Activated CD4-positive, alpha-beta T cell treated with anti-CD3 and anti-CD28 coated beads for 36 hours (primary cell): ENCODE results near the gene ARHGEF28. TPM values are rescaled to one million over a fixed set of nuclear protein-coding genes. Genes with fewer than 3 reads are reported as not detected.

Source experiments
- ATAC-seq: fragments of 200-7000 bp; cut with Tn5 transposase; one replicate; pipeline ENCODE4 v1.10.0; 2021; ENCODE audit warnings: mild to moderate bottlenecking, moderate library complexity
- CTCF ChIA-PET: fragments of 350-600 bp; sonication (Branson Sonifier 250); formaldehyde crosslinking; loops from one replicate; lab custom pipeline; 2021; ENCODE audit warnings: antibody characterized with exemption; lab: Charles Lee
- POLR2A ChIA-PET: fragments of 350-600 bp; sonication (Branson Sonifier 250); formaldehyde crosslinking; loops from one replicate; lab custom pipeline; 2021; ENCODE audit warnings: antibody characterized with exemption, inconsistent platforms; lab: Charles Lee
- DNase-seq: peaks from one replicate; pipeline ENCODE4 v3.0.0-alpha.2; 2020
- H3K27ac Mint-ChIP-seq: one replicate; pipeline ENCODE4 v1.8.0; 2021; ENCODE audit warnings: mixed read lengths
- H3K27me3 Mint-ChIP-seq: one replicate; pipeline ENCODE4 v1.8.0; 2021; ENCODE audit warnings: mixed read lengths
- H3K36me3 Mint-ChIP-seq: one replicate; pipeline ENCODE4 v1.8.0; 2021; ENCODE audit warnings: low read depth, mixed read lengths
- H3K4me1 Mint-ChIP-seq: one replicate; pipeline ENCODE4 v1.8.0; 2021; ENCODE audit warnings: mixed read lengths
- H3K4me3 Mint-ChIP-seq: one replicate; pipeline ENCODE4 v1.8.0; 2021; ENCODE audit warnings: mild to moderate bottlenecking, moderate library complexity, mixed read lengths
- H3K9me3 Mint-ChIP-seq: one replicate; pipeline ENCODE4 v1.8.0; 2021; ENCODE audit warnings: low read depth, mixed read lengths
- intact Hi-C, 2 experiments: fragments of 100-400 bp; cut with DNase I in 1 of 2; cut with micrococcal nuclease in 1 of 2; formaldehyde crosslinking; loops; one replicate each; pipeline versions ENCODE4 v1.14.2 to v1.15.1; 2022 to 2024; cut with DNase I, micrococcal nuclease
- total RNA-seq, 2 experiments: library from RNA; stranded (reverse); gene quantifications; one replicate each; pipeline ENCODE4 v1.2.3, GENCODE V29; 2021

The ARHGEF28 gene
- total RNA-seq, 2 experiments from 2014 or later, result 0.02 to 0.18 TPM

DNA sequence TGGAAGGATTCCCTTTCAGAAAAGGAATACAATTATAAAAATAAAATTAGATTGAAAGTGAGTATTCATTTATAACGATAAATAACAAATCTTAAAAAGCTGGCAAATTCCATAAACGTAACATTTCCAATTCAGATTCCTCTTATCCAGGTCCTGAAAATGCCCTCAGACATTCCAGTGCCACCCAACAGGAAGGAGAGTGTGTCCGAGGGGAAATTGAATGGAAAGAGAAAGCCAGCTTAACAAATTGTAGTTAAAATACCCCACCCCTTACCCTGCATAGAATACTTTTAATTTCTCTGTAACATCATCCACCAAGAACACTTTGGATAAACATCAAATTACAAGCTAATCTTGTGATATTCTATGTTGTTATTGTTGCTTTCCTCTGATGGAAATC lies 72.0 kb downstream of the ARHGEF28 start:
- H3K36me3 Mint-ChIP-seq, result no peaks in the 10 kb centered on the region

DNA sequence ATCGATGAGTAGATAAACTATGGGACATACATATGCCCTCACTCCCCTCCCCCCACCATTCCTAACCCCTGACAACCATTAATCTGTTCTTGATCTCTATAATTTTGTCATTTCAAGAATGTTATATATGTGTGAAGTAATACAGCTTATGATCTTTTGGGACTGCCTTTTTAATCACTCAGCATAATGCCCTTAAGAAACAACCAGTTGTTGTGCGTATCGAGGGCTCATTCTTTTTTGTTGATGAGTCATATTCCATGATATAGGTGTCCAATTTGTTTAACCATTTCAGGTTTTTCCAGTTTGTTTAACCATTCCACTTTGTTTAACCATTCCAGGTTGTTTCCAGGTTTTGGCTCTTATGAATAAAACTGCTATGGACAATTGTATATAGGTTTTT lies 75.6 kb downstream of the ARHGEF28 start:
- Mint-ChIP-seq H3K27ac (no peak overlapping the region), H3K4me3 (no peak overlapping the region), H3K36me3 (no peaks in the 10 kb centered on the region), H3K4me1 (no peaks in the 10 kb centered on the region), H3K9me3 (no peaks in the 10 kb centered on the region), H3K27me3 (peaks cover 16% of the 10 kb centered on the region)
- POLR2A ChIA-PET, result no interaction called here
- ATAC-seq, result no peak
- CTCF ChIA-PET, result no interaction called here
- intact Hi-C loops, result no loop called here
- no peak for DNase-seq

More for the DNA sequence above, 72.0 kb downstream of the ARHGEF28 start:
- no peak for ATAC-seq
- POLR2A ChIA-PET, result no interaction called here
- no peak for DNase-seq
- intact Hi-C loops, result loop anchor here in 1 of 2 experiments (10.0 kb wide), 1 partner anchor 1827 kb away; no protein-coding TSS in a partner anchor
- Mint-ChIP-seq H3K4me1 (peaks cover 18% of the 10 kb centered on the region), H3K9me3 (no peaks in the 10 kb centered on the region), H3K27me3 (peaks cover 26% of the 10 kb centered on the region), H3K4me3 (no peak overlapping the region), H3K27ac (no peak overlapping the region)
- CTCF ChIA-PET, result no interaction called here

DNA sequence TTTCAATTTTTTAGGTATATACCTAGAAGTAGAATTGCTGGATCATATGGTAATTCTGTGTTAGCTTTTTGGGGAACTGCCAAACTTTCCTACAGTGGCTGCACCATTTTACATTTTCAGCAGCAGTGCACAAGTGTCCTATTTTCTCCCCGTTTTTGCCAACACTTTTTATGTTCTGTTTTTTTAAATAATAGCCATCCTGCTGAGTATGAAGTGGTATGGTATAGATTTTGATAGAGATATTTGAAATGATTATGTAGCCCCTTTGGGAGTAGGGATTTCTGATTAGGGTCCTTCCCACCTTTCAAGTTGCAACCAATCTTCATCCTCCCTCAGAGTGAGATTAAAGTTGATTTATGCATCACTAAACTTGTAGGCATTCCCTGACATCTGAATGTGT lies 76.5 kb downstream of the ARHGEF28 start:
- Mint-ChIP-seq H3K4me1 (no peaks in the 10 kb centered on the region), H3K4me3 (no peak overlapping the region), H3K36me3 (no peaks in the 10 kb centered on the region), H3K9me3 (no peaks in the 10 kb centered on the region), H3K27me3 (peaks cover 18% of the 10 kb centered on the region), H3K27ac (no peak overlapping the region)
- ATAC-seq, result no peak
- ChIA-PET CTCF (no interaction called here), POLR2A (no interaction called here)
- intact Hi-C loops, result no loop called here
- no peak for DNase-seq

DNA sequence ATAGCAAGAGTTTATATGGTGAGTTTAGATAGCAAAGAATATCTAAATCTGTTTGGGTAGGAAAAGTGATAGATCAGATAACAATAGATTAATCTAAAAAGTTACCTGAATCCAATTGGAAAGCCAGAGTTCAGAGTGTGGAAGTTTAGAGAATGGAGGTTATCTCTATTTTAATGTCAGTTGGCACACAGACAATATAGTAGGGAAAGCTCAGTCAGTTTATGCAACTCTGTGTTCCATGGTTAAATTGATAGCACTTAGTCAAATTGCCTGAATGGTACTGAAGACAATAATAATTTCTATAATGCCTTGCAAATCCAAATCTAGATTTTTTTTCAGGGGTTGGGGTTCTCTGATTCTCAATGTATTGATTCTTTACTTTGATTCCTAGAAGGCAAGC lies 77.0 kb downstream of the ARHGEF28 start:
- Mint-ChIP-seq H3K9me3 (no peaks in the 10 kb centered on the region), H3K36me3 (no peaks in the 10 kb centered on the region), H3K27me3 (peaks cover 17% of the 10 kb centered on the region), H3K4me1 (no peaks in the 10 kb centered on the region), H3K4me3 (no peak overlapping the region), H3K27ac (no peak overlapping the region)
- ChIA-PET POLR2A (no interaction called here), CTCF (no interaction called here)
- ATAC-seq (no peak), DNase-seq (no peak)
- intact Hi-C loops, result no loop called here

DNA sequence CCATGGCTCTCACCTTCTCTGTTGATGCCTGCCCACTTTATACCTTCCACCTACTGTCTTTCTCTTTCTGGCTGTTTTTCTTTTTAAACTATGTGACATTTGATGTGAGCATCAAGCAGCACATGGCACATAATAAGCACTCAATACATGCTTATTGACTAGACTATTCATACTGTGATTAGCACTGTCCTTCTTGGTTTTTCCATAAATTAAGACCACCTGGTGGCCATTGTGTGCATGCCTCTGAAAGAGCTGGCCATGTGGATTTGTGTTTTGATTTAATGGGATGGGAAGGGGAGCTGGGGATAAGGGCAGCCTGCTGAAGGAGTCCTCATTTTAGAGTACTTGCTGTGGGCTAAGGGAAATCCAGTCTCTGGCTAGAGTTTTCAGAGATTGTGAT lies 79.4 kb downstream of the ARHGEF28 start:
- CTCF ChIA-PET, result interaction anchor here (0.6 to 2.4 kb wide), 2 partner anchors 63 to 114 kb away, joined by 3 to 9 read pairs; no protein-coding TSS in a partner anchor
- no peak overlapping the region for H3K27ac Mint-ChIP-seq
- no peaks in the 10 kb centered on the region for H3K4me1 Mint-ChIP-seq
- ATAC-seq, result no peak
- no peaks in the 10 kb centered on the region for H3K36me3 Mint-ChIP-seq
- no peak overlapping the region for H3K4me3 Mint-ChIP-seq
- peaks cover 16% of the 10 kb centered on the region for H3K27me3 Mint-ChIP-seq
- POLR2A ChIA-PET, result no interaction called here
- H3K9me3 Mint-ChIP-seq, result no peaks in the 10 kb centered on the region
- intact Hi-C loops, result no loop called here
- no peak for DNase-seq

DNA sequence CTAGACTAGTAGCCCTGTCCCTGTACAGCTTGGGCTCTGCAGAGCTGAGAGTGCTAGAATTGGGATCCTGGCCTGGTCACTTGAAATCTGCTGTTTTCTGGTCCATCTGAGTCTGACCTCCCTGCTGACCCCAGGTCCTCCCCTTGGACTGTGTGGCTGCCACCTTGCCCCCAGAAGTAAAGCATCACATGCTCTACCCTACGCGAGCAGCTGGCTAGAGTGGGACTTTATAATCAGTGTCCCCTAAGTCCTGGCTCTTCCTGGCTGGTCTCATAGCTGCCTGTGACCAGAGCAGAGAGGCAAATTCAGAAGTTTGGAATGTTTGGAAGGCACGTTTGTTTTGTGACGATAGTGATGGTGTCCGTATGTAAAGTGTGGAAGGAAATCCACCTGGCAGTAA lies 81.0 kb downstream of the ARHGEF28 start:
- intact Hi-C loops, result no loop called here
- ChIA-PET CTCF (interaction anchor here (0.6 to 2.4 kb wide), 8 partner anchors 11 to 493 kb away, joined by 3 to 9 read pairs (median 3); no protein-coding TSS in a partner anchor), POLR2A (no interaction called here)

DNA sequence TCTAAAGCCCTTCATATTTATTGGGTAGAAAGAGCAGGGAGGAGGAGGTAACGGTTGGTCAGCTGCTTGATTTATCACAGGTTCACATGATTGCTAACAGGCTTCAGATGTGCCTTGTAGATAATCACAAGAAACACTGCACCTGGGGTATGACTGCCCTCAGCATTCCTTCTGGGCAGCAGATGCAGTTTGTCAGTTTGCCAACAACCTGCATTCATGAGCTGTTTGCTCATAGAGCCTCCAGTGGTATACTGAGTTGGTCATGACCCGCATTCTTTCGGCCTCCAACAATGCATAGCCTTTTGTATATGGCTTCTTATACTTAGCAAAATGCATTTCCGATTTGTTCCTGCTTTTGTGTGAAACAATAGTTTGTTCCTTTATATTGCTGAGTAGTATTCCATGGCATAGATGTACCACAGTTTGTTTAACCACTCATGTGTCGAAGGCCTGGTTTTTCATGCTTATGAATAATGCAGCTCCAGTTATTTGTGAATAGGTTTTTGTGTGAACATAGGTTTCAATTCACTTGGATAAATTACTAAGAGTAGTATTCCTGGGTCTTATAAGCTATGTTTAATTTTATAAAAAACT lies 83.6 kb downstream of the ARHGEF28 start:
- no peaks in the 10 kb centered on the region for H3K4me1 Mint-ChIP-seq
- H3K27ac Mint-ChIP-seq, result no peak overlapping the region
- no peaks in the 10 kb centered on the region for H3K36me3 Mint-ChIP-seq
- POLR2A ChIA-PET, result no interaction called here
- no peaks in the 10 kb centered on the region for H3K9me3 Mint-ChIP-seq
- intact Hi-C loops, result no loop called here
- H3K27me3 Mint-ChIP-seq, result peaks cover 19% of the 10 kb centered on the region
- ATAC-seq (no peak), DNase-seq (no peak)
- no peak overlapping the region for H3K4me3 Mint-ChIP-seq
- CTCF ChIA-PET, result interaction anchor here (0.7 to 1.7 kb wide), 4 partner anchors 16 to 203 kb away, joined by 3 to 5 read pairs (median 4); no protein-coding TSS in a partner anchor

More for the DNA sequence above, 81.0 kb downstream of the ARHGEF28 start:
- no peaks in the 10 kb centered on the region for H3K36me3 Mint-ChIP-seq
- H3K4me1 Mint-ChIP-seq, result no peaks in the 10 kb centered on the region
- DNase-seq (no peak), ATAC-seq (no peak)
- no peak overlapping the region for H3K27ac Mint-ChIP-seq
- peaks cover 11% of the 10 kb centered on the region for H3K27me3 Mint-ChIP-seq
- H3K4me3 Mint-ChIP-seq, result no peak overlapping the region
- H3K9me3 Mint-ChIP-seq, result no peaks in the 10 kb centered on the region

DNA sequence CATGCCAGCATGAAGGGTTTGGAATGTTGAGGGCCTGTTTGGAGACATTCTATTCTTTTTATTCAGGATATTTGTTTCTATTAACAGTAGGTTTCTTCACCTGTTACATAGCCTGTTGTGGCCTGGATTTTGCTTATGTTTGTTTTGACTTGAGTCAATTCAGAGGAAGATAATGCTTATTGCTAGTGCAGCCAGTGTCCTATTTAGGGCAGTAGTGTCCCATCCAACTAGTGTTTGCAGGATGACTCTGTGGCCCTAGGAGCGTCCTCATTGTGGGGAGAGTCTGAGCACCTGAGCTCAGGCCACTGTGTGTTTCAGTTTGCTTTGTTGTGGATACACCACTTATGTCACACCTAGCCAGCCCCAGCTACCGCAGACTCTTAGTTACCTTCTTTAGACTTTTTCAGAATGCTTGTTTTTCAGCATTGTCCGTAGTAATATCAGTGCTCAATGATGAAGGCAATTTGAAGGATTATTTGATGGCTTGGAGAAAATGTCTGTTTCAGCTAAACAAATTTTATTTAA lies 90.3 kb downstream of the ARHGEF28 start:
- H3K27me3 Mint-ChIP-seq, result peaks cover 9% of the 10 kb centered on the region
- no peaks in the 10 kb centered on the region for H3K9me3 Mint-ChIP-seq
- ATAC-seq, result no peak
- CTCF ChIA-PET, result interaction anchor here (0.6 to 0.8 kb wide), 2 partner anchors 22 to 126 kb away, joined by 3 to 4 read pairs; no protein-coding TSS in a partner anchor
- no peaks in the 10 kb centered on the region for H3K4me1 Mint-ChIP-seq
- H3K36me3 Mint-ChIP-seq, result no peaks in the 10 kb centered on the region
- intact Hi-C loops, result no loop called here
- no peak overlapping the region for H3K27ac Mint-ChIP-seq
- POLR2A ChIA-PET, result no interaction called here
- H3K4me3 Mint-ChIP-seq, result no peak overlapping the region
- no peak for DNase-seq

DNA sequence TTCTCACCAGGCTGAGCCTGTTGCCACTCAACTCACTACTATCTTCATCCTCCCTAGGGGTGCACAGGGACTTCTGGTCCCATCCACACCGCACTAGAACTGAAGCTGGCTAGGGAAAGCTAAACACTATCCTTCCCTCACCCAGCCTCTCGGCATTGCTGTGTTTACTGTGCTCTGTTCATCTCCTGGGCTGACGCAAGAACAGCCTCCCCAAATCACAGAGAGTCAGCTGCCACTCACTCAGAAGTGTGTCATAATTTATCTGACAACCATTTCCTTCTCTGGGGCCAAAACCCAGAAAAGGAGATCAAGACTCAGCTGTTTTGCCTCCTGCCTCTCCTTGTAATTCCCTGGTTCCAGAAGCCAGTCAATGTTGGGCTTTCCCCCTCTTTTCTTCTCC lies 92.8 kb downstream of the ARHGEF28 start:
- intact Hi-C loops, result no loop called here
- ATAC-seq (no peak), DNase-seq (no peak)
- H3K27ac Mint-ChIP-seq, result no peak overlapping the region
- H3K9me3 Mint-ChIP-seq, result no peaks in the 10 kb centered on the region
- H3K4me3 Mint-ChIP-seq, result no peak overlapping the region
- no peaks in the 10 kb centered on the region for H3K36me3 Mint-ChIP-seq
- H3K27me3 Mint-ChIP-seq, result peaks cover 8% of the 10 kb centered on the region
- ChIA-PET POLR2A (no interaction called here), CTCF (no interaction called here)
- H3K4me1 Mint-ChIP-seq, result no peaks in the 10 kb centered on the region

DNA sequence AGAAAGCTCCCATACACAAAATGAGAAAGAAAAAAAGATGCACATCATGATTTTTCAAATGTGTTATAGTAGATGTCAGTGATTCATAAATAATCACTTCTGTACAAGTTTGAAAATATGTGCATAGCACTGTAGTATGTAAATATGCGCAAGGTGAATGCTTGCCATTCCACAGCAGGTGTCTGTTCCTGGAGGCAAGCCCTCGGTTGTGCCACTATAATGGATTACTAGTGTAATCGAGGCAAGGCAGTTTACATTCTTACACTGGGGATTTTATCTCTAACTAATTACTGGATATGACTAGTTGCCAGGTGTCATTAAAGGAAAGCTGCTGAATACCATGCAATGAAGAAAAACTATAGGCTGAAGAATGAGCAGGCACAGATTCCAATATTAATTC lies 93.6 kb downstream of the ARHGEF28 start:
- H3K4me3 Mint-ChIP-seq, result no peak overlapping the region
- DNase-seq (no peak), ATAC-seq (no peak)
- H3K4me1 Mint-ChIP-seq, result no peaks in the 10 kb centered on the region
- H3K9me3 Mint-ChIP-seq, result no peaks in the 10 kb centered on the region
- intact Hi-C loops, result no loop called here
- ChIA-PET POLR2A (no interaction called here), CTCF (no interaction called here)
- no peaks in the 10 kb centered on the region for H3K36me3 Mint-ChIP-seq
- no peak overlapping the region for H3K27ac Mint-ChIP-seq
- peaks cover 3% of the 10 kb centered on the region for H3K27me3 Mint-ChIP-seq

DNA sequence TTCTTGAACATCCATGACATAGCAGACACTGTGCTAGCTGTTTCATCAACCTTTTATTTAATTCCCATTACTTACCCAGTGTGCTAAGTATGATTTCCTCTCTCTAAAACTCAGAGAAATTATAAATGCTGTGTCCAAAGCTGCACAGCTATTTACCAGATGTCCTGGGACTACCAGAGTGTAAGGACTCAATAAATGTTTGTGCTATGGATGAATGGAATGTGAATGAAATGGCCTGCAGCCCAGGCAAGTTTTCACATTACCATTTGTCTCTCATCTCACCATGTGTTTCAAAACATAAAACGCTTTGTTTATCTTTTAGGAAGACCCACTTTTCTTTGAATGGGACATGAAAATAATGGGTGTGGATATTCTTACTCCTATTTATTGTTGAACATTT lies 96.2 kb downstream of the ARHGEF28 start:
- DNase-seq (no peak), ATAC-seq (no peak)
- Mint-ChIP-seq H3K4me1 (no peaks in the 10 kb centered on the region), H3K27me3 (peaks cover 2% of the 10 kb centered on the region), H3K4me3 (no peak overlapping the region), H3K36me3 (no peaks in the 10 kb centered on the region), H3K9me3 (no peaks in the 10 kb centered on the region), H3K27ac (no peak overlapping the region)
- ChIA-PET POLR2A (no interaction called here), CTCF (interaction anchor here (0.7 to 0.9 kb wide), 2 partner anchors 28 to 222 kb away, joined by 3 to 4 read pairs; no protein-coding TSS in a partner anchor)
- intact Hi-C loops, result no loop called here

DNA sequence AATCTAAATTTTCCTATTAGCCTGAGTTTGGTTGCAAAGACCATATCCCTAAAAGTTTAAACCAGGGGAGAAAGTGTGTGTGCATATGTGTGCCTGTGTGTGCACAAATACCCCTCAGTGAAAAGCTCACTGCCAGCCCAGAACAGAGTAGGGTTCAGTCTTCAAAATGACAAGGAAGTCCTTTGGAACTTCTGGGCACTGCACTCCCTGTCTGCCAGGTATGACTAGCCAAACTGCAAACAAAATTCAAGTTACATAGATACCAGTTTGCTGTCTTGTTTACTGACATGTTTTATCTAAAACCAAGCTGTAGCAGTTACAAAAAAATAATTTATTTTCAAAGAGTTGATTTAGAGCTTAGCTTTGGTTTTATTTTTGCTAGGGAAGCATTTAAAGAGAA lies 100.1 kb downstream of the ARHGEF28 start:
- H3K4me3 Mint-ChIP-seq, result no peak overlapping the region
- ChIA-PET POLR2A (no interaction called here), CTCF (no interaction called here)
- no peak overlapping the region for H3K27ac Mint-ChIP-seq
- intact Hi-C loops, result no loop called here
- no peaks in the 10 kb centered on the region for H3K4me1 Mint-ChIP-seq
- DNase-seq (no peak), ATAC-seq (no peak)
- H3K27me3 Mint-ChIP-seq, result peaks cover 4% of the 10 kb centered on the region
- no peaks in the 10 kb centered on the region for H3K9me3 Mint-ChIP-seq
- H3K36me3 Mint-ChIP-seq, result no peaks in the 10 kb centered on the region
